K562 (cell line): ENCODE measurements around the gene ALS2CL. TPM values are rescaled to one million over a fixed set of nuclear protein-coding genes. Genes with fewer than 3 reads are reported as not detected.
A peak's percentile ranks its signal among the peaks of the same experiment; 100 is the strongest.

Experiments used
- EGR1 ChIP-seq: fragments of 450-650 bp; conservative IDR thresholded peaks from 2 replicates; pipeline ENCODE4 v1.6.1; 2017; ENCODE audit warnings: mild to moderate bottlenecking
- FOXA1 ChIP-seq: fragments of 450-650 bp; IDR thresholded peaks from 2 replicates; pipeline ENCODE4 v1.6.1; 2016; ENCODE audit warnings: mild to moderate bottlenecking, borderline replicate concordance
- MAFG ChIP-seq: fragments of 450-650 bp; conservative IDR thresholded peaks from 2 replicates; pipeline ENCODE4 v1.6.1; 2016; ENCODE audit warnings: missing genetic modification characterization, missing compliant biosample characterization
- MTF1 ChIP-seq: fragments of 250-450 bp; sonication (Bioruptor Pico); IDR thresholded peaks from 2 replicates; pipeline ENCODE4 v1.9.0; 2021; ENCODE audit warnings: moderate library complexity, mild to moderate bottlenecking, inconsistent platforms, borderline replicate concordance
- NFIX ChIP-seq: fragments of 250-450 bp; sonication (Bioruptor Pico); IDR thresholded peaks from 2 replicates; pipeline ENCODE4 v1.4.0; 2020; ENCODE audit warnings: low read depth, mild to moderate bottlenecking, moderate library complexity
- NRF1 ChIP-seq, 2 experiments: fragments of 450-650 bp; IDR thresholded peaks in 1 of 2; conservative IDR thresholded peaks in 1 of 2; 2 replicates each; pipeline ENCODE4 v1.6.1; 2014; ENCODE audit warnings: mild to moderate bottlenecking in 2 of 2
- POLR2H ChIP-seq: IDR thresholded peaks from 2 replicates; pipeline ENCODE4 v1.6.1; 2016; ENCODE audit warnings: missing genetic modification characterization, low read depth, mild to moderate bottlenecking, control low read depth, missing compliant biosample characterization, moderate library complexity
- TBL1XR1 ChIP-seq, 2 experiments: IDR thresholded peaks; 2 replicates each; pipeline ENCODE4 v1.6.1; 2012; ENCODE audit warnings: improper control_type of control experiment in 2 of 2, low read length in 2 of 2, mild to moderate bottlenecking in 1 of 2
- ZNF324 ChIP-seq: fragments of 250-450 bp; sonication (Bioruptor Pico); IDR thresholded peaks from 2 replicates; pipeline ENCODE4 v1.4.0; 2020; ENCODE audit warnings: mild to moderate bottlenecking
- ZNF561 ChIP-seq: fragments of 450-650 bp; formaldehyde crosslinking; conservative IDR thresholded peaks from 2 replicates; pipeline ENCODE4 v1.4.0; 2020; ENCODE audit warnings: mild to moderate bottlenecking, moderate library complexity
- polyA plus RNA-seq, 8 experiments: library from polyadenylated mRNA; depleted of rRNA in 4 of 8; stranded (reverse) in 5 of 8; unstranded in 3 of 8; fragments of >200 nt; fragmentation: Nextera tagmentation in 2 of 8; fragmentation: Illumina TruSeq in 1 of 8; extraction: Ambion mirVana in 2 of 8; extraction: Trizol in 1 of 8; gene quantifications; 2 replicates each; pipeline versions ENCODE4 v1.2.1 to v1.2.3, GENCODE V29; 2011 to 2014; ENCODE audit warnings: inconsistent platforms in 1 of 8, missing spikeins in 1 of 8
- total RNA-seq, 7 experiments: library from RNA; depleted of rRNA in 6 of 7; stranded (reverse); fragments of >200 nt in 6 of 7; fragmentation: Illumina TruSeq in 2 of 7; extraction: Trizol in 2 of 7; gene quantifications; 2 replicates each; pipeline versions ENCODE4 v1.2.1 to v1.2.3, GENCODE V29; 2011 to 2021; ENCODE audit warnings: low replicate concordance in 1 of 7
- TF ChIP-seq, protein P1 (sequence below): fragments of 450-650 bp; IDR thresholded peaks from 2 replicates; pipeline ENCODE4 v1.6.1; 2016; ENCODE audit warnings: mild to moderate bottlenecking, moderate library complexity
- TF ChIP-seq, protein P2 (sequence below), 3 experiments: IDR thresholded peaks in 2 of 3; conservative IDR thresholded peaks in 1 of 3; 2 replicates each; pipeline ENCODE4 v1.5.1; 2011 to 2012; ENCODE audit warnings: low read length in 3 of 3, mild to moderate bottlenecking in 3 of 3, control low read depth in 2 of 3, improper control_type of control experiment in 1 of 3, inconsistent platforms in 1 of 3, low read depth in 1 of 3, mixed read lengths in 1 of 3, moderate library complexity in 1 of 3; ENCODE audit not compliant: insufficient read depth in 2 of 3

ALS2CL gene
- total and polyA plus RNA-seq, 9 of the 15 experiments (the other 6 are each of a cell fraction or from before 2014, with no cell fraction given), result 0.03 to 0.13 (median 0.05) TPM; not detected in 3

DNA sequence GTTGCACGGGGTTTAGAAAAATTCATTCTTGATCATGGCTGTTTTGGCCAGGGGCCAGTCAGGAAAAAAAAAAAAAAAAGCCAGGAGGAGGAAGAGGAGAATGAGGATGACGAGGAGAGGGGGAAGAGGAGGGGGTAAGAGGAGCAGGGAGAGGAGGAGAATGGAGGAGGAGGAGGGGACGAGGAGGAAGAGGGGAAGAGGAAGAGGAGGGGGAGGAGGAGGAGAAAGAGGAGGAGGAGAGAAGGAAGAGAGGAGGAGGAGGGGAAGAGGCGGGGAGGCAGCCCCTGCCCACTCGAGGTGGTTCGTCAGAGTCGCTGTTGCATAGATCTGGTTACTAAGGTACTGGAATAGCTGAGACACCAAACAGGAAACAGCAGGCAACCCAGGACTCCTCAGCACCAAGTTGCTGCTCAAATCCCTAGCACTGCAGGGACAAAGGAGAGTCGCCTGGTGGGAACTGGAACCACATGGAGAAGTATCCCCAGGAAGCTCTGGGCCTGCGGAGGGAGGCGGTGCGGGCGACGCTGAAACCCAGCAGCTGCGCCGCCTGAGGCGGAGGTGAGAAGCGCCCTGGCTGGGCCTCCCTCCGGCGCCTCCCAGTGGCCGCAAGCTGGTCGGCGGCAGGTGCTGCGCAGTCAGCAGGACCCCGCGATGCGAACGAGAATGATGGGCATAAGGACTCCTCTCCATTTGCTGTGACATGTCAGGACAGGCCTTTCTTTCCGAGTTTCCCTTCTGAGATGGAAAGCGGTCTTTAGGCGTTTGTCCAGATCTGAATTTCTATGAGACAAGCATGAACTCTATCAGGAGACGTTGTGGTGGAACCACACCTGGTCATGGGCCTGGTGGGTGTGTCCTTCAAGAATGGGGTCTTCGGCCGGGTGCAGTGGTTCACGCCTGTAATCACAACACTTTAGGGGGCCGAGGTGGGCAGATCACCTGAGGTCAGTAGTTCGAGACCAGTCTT lies 63.6 kb downstream of the ALS2CL start (continued):
- TF ChIP-seq, protein P1, sequence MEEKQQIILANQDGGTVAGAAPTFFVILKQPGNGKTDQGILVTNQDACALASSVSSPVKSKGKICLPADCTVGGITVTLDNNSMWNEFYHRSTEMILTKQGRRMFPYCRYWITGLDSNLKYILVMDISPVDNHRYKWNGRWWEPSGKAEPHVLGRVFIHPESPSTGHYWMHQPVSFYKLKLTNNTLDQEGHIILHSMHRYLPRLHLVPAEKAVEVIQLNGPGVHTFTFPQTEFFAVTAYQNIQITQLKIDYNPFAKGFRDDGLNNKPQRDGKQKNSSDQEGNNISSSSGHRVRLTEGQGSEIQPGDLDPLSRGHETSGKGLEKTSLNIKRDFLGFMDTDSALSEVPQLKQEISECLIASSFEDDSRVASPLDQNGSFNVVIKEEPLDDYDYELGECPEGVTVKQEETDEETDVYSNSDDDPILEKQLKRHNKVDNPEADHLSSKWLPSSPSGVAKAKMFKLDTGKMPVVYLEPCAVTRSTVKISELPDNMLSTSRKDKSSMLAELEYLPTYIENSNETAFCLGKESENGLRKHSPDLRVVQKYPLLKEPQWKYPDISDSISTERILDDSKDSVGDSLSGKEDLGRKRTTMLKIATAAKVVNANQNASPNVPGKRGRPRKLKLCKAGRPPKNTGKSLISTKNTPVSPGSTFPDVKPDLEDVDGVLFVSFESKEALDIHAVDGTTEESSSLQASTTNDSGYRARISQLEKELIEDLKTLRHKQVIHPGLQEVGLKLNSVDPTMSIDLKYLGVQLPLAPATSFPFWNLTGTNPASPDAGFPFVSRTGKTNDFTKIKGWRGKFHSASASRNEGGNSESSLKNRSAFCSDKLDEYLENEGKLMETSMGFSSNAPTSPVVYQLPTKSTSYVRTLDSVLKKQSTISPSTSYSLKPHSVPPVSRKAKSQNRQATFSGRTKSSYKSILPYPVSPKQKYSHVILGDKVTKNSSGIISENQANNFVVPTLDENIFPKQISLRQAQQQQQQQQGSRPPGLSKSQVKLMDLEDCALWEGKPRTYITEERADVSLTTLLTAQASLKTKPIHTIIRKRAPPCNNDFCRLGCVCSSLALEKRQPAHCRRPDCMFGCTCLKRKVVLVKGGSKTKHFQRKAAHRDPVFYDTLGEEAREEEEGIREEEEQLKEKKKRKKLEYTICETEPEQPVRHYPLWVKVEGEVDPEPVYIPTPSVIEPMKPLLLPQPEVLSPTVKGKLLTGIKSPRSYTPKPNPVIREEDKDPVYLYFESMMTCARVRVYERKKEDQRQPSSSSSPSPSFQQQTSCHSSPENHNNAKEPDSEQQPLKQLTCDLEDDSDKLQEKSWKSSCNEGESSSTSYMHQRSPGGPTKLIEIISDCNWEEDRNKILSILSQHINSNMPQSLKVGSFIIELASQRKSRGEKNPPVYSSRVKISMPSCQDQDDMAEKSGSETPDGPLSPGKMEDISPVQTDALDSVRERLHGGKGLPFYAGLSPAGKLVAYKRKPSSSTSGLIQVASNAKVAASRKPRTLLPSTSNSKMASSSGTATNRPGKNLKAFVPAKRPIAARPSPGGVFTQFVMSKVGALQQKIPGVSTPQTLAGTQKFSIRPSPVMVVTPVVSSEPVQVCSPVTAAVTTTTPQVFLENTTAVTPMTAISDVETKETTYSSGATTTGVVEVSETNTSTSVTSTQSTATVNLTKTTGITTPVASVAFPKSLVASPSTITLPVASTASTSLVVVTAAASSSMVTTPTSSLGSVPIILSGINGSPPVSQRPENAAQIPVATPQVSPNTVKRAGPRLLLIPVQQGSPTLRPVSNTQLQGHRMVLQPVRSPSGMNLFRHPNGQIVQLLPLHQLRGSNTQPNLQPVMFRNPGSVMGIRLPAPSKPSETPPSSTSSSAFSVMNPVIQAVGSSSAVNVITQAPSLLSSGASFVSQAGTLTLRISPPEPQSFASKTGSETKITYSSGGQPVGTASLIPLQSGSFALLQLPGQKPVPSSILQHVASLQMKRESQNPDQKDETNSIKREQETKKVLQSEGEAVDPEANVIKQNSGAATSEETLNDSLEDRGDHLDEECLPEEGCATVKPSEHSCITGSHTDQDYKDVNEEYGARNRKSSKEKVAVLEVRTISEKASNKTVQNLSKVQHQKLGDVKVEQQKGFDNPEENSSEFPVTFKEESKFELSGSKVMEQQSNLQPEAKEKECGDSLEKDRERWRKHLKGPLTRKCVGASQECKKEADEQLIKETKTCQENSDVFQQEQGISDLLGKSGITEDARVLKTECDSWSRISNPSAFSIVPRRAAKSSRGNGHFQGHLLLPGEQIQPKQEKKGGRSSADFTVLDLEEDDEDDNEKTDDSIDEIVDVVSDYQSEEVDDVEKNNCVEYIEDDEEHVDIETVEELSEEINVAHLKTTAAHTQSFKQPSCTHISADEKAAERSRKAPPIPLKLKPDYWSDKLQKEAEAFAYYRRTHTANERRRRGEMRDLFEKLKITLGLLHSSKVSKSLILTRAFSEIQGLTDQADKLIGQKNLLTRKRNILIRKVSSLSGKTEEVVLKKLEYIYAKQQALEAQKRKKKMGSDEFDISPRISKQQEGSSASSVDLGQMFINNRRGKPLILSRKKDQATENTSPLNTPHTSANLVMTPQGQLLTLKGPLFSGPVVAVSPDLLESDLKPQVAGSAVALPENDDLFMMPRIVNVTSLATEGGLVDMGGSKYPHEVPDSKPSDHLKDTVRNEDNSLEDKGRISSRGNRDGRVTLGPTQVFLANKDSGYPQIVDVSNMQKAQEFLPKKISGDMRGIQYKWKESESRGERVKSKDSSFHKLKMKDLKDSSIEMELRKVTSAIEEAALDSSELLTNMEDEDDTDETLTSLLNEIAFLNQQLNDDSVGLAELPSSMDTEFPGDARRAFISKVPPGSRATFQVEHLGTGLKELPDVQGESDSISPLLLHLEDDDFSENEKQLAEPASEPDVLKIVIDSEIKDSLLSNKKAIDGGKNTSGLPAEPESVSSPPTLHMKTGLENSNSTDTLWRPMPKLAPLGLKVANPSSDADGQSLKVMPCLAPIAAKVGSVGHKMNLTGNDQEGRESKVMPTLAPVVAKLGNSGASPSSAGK, result peak; percentile 84
- TF ChIP-seq, protein P2, sequence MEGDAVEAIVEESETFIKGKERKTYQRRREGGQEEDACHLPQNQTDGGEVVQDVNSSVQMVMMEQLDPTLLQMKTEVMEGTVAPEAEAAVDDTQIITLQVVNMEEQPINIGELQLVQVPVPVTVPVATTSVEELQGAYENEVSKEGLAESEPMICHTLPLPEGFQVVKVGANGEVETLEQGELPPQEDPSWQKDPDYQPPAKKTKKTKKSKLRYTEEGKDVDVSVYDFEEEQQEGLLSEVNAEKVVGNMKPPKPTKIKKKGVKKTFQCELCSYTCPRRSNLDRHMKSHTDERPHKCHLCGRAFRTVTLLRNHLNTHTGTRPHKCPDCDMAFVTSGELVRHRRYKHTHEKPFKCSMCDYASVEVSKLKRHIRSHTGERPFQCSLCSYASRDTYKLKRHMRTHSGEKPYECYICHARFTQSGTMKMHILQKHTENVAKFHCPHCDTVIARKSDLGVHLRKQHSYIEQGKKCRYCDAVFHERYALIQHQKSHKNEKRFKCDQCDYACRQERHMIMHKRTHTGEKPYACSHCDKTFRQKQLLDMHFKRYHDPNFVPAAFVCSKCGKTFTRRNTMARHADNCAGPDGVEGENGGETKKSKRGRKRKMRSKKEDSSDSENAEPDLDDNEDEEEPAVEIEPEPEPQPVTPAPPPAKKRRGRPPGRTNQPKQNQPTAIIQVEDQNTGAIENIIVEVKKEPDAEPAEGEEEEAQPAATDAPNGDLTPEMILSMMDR (IDR thresholded peaks at IDR 0.05 in 2 of 3, conservative IDR thresholded peaks at IDR 0.05 in 1 of 3; ENCODE audit: insufficient read depth in 2 of 3, low read depth in 1 of 3, low read length in 3 of 3), result peak; percentile 100
- TF ChIP-seq NRF1 (conservative IDR thresholded peaks at IDR 0.05 in 1 of 2, IDR thresholded peaks at IDR 0.05 in 1 of 2) (peak; percentile 78 to 83), ZNF324 (CRISPR knock-in tag) (no peak), ZNF561 (no peak), MTF1 (CRISPR knock-in tag) (no peak), POLR2H (no peak), EGR1 (0 out of 2 replicates have a peak, but pooled peaks have one; percentile 37), FOXA1 (no peak), NFIX (no peak), MAFG (tag) (peak; percentile 52; the same call in 1 of the 2 replicates), TBL1XR1 (IDR thresholded peaks at IDR 0.05; ENCODE audit: low read length in 2 of 2) (no peak)
